GM19328 (cell line): ENCODE results near the gene SPANXN2.
"Not testable (repeated sequence)": the region's sequence is repeated elsewhere in the genome, so short reads cannot be mapped to it uniquely, and the experiment has no call there.

Source experiments
- ATAC-seq: cut with Tn5 transposase; IDR thresholded peaks from one replicate; pipeline ENCODE4 v1.9.1; 2021; ENCODE audit warnings: mild to moderate bottlenecking, moderate library complexity; ENCODE audit not compliant: unreplicated experiment

Gene SPANXN2

DNA sequence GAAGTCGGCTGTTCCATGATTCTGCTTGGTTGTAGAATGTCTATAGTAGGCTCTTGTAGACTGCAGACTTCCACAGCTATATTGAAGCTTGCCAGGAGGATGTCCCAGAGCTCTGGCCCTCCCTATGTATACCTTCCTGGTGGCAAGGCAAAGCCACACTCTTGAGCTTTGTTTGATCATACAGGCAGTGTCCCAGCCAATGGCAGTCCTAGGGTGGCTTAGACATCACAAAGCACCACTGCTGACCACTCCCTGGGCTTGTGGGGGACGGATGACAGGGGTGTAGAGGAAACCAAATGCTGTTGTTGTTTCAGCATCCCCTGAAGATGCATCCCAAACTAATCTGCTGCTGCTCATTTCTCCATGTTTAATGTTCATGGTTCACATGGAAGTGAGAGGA is at the start of gene SPANXN2:
Gene SPANXN2, minus strand, starts transcription at position 101 of the 400 bp plus-strand sequence. Its CDS starts 84 bp downstream, at position 17.
- not testable (repeated sequence) for ATAC-seq

- no peak for ATAC-seq
These were observed 48.4 kb upstream of the SPANXN2 start for GRCh38 chrX:143768976-143769375.

DNA sequence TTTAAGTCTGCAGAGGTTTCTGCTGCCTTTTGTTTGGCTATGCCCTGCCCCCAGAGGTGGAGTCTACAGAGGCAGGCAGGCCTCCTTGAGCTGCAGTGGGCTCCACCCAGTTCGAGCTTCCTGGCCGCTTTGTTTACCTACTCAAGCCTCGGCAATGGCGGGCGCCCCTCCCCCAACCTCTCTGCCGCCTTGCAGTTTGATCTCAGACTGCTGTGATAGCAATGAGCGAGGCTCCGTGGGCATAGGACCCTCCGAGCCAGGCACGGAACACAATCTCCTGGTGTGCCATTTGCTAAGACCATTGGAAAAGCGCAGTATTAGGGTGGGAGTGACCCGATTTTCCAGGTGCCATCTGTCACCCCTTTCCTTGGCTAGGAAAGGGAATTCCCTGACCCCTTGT is 47.2 kb upstream of the SPANXN2 start:
- not testable (repeated sequence) for ATAC-seq

GRCh38 chrX:143757887-143758286 is 37.3 kb upstream of the SPANXN2 start:
- ATAC-seq: no peak

GRCh38 chrX:143757375-143757774 is 36.8 kb upstream of the SPANXN2 start:
- no peak for ATAC-seq

DNA sequence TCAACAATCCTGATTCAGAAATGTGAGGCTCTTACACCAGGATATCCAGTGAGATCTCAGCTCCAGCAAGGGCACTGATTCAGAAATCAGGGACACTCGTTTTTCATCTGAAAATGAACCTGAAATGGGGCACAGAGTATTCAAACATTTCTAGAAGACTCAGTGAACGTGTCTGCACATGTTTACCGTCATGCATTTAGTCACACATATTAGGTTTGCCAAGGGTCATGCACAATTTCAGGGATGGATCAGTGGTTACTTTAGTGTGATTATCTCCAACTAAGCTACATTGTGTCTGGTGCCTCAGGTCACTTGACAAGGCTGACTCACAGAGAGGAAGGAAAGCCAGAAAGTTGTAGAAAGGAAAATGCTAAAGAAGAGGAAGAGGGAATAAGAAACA is 33.6 kb upstream of the SPANXN2 start:
- no peak for ATAC-seq

DNA sequence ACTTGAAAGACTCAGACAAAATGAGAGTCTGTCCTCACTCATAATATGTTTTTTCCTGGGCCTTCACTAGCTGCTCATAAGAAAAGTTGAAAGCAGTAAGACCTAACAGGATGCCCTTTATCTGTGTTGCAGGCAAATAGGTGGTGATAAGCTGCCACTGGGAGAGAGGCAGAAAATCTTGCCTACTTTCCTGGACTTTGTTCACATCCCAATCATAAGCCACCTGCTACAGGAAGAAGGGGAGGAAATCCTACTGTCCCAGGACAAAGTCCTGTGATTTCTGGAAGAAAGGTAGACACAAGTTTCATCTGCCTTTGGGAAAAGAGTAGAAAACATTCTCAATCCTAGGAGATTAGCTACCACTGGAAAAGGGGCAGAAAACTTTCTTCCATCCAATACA is 13.3 kb upstream of the SPANXN2 start:
- no peak for ATAC-seq

GRCh38 chrX:143726296-143726695 is 5.7 kb upstream of the SPANXN2 start:
- no peak for ATAC-seq

DNA sequence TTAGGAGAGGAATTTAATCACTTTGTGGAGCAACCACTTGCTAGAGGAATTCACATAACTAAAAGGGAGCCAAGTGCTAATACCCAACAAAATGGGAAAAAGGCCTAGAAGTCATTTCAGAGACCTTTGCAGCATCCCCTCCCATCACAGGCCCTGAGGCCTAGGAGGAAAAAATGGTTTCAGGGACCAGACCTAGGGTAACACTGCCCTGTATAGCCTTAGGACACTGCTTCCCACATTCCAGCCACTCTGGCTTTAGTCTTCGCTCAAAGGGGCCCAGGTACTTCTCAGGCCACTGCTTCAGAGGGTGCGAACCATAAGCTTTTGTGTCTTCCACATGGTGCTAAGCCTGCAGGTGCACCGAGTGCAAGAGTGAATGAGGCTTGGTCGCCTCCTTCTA is 19.1 kb downstream of the SPANXN2 start:
- ATAC-seq: no peak

- no peak for ATAC-seq
These were observed 25.7 kb downstream of the SPANXN2 start for GRCh38 chrX:143694885-143695284.

- no peak for ATAC-seq
These were observed 37.1 kb downstream of the SPANXN2 start for GRCh38 chrX:143683486-143683885.

DNA sequence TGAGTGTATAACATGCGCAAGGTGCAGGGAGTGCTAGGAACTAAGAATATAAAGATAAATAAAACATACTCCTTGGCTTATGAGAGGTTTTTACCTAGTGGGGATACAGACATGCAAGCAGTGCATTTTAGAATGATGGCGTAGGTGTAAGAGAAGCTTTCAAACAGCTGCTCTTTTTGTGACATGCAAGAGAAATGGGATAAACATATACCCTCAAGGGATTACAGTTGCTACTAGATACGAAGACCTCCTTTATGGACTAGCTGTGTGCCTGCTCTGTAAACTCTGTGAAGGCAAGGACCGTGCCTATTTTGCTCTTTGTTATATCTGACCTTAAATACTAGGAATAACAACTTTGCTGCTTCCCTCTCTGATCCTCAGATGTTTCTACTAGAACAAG is 45.6 kb downstream of the SPANXN2 start:
- ATAC-seq: no peak

GRCh38 chrX:143669395-143669794 is 51.2 kb downstream of the SPANXN2 start:
- ATAC-seq: no peak

DNA sequence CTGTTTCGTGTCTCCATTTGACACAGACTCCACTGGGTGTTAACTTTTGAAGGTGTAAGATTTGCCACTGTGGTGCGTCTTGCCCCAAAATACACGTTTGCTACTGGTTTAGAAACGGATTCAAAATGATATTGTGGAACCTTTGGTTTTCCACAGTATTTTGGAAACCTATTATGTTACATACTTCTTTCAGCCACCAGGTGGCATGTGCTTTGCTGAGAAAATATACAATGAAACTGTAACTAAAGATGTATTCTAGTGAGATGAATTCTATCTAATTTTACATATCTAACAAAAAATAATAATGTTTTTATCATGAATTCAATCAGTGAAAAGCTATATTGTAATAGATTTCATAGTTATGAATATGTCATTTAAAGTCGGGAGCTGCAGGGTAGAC is 56.2 kb downstream of the SPANXN2 start:
- ATAC-seq: no peak

- ATAC-seq: no peak
These were observed 56.8 kb downstream of the SPANXN2 start for GRCh38 chrX:143663755-143664154.
